Measurements from ENCODE around the gene DCAF17.

GRCh38 chr2:171404261-171404660 lies 29.8 kb upstream of the DCAF17 start:
- TF ChIP-seq, protein P1, sequence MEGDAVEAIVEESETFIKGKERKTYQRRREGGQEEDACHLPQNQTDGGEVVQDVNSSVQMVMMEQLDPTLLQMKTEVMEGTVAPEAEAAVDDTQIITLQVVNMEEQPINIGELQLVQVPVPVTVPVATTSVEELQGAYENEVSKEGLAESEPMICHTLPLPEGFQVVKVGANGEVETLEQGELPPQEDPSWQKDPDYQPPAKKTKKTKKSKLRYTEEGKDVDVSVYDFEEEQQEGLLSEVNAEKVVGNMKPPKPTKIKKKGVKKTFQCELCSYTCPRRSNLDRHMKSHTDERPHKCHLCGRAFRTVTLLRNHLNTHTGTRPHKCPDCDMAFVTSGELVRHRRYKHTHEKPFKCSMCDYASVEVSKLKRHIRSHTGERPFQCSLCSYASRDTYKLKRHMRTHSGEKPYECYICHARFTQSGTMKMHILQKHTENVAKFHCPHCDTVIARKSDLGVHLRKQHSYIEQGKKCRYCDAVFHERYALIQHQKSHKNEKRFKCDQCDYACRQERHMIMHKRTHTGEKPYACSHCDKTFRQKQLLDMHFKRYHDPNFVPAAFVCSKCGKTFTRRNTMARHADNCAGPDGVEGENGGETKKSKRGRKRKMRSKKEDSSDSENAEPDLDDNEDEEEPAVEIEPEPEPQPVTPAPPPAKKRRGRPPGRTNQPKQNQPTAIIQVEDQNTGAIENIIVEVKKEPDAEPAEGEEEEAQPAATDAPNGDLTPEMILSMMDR (IDR thresholded peaks at IDR 0.05; ENCODE audit: insufficient read depth, low read depth, low read length) = no peak
- no peak for TF ChIP-seq EZH2 (IDR thresholded peaks at IDR 0.05; ENCODE audit: insufficient read depth, low read length)
